Suprapubic skin (tissue), 4 donors: Measurements from ENCODE around the gene PLA2G4F. TPM values are rescaled to one million over a fixed set of nuclear protein-coding genes. Genes with fewer than 3 reads are reported as not detected.
A peak's percentile ranks its signal among the peaks of the same experiment; 100 is the strongest.
"Not testable (repeated sequence)": the region's sequence is repeated elsewhere in the genome, so short reads cannot be mapped to it uniquely, and the experiment has no call there.

Experiments
- DNase-seq, 2 donors: peaks; one replicate each; pipeline ENCODE4 v3.0.0-alpha.2; 2019; ENCODE audit warnings: low spot score in 2 of 2
- H3K27ac ChIP-seq: fragments of 200-600 bp; sonication (generic); one replicate; pipeline ENCODE4 v1.5.1; 2019
- H3K27me3 ChIP-seq: fragments of 200-600 bp; sonication (generic); one replicate; pipeline ENCODE4 v1.5.1; 2019
- H3K36me3 ChIP-seq: fragments of 200-600 bp; sonication (generic); one replicate; pipeline ENCODE4 v1.5.1; 2019
- H3K4me1 ChIP-seq: fragments of 200-600 bp; sonication (generic); one replicate; pipeline ENCODE4 v1.5.1; 2019
- H3K4me3 ChIP-seq: fragments of 200-600 bp; sonication (generic); one replicate; pipeline ENCODE4 v1.5.1; 2019; ENCODE audit warnings: mild to moderate bottlenecking
- H3K9me3 ChIP-seq: fragments of 200-600 bp; sonication (generic); one replicate; pipeline ENCODE4 v1.5.1; 2019
- CTCF ChIP-seq, 2 donors: fragments of 200-600 bp in 1 of 2; fragments of 450-650 bp in 1 of 2; sonication (generic) in 1 of 2; IDR thresholded peaks; one replicate each; pipeline ENCODE4 v1.5.1; 2016 to 2019; ENCODE audit warnings: antibody characterized with exemption in 2 of 2, mild to moderate bottlenecking in 1 of 2, moderate library complexity in 1 of 2
- EP300 ChIP-seq: sonication (generic); formaldehyde crosslinking; IDR thresholded peaks from one replicate; pipeline ENCODE4 v1.6.1; 2017; ENCODE audit warnings: antibody characterized with exemption
- POLR2A ChIP-seq, 2 donors: fragments of 450-650 bp; IDR thresholded peaks; one replicate each; pipeline ENCODE4 v1.6.1; 2017; ENCODE audit warnings: antibody characterized with exemption in 2 of 2, mild to moderate bottlenecking in 2 of 2, moderate library complexity in 2 of 2
- POLR2AphosphoS5 ChIP-seq, 3 donors: sonication (generic); formaldehyde crosslinking; IDR thresholded peaks; one replicate each; pipeline ENCODE4 v1.6.1; 2017; ENCODE audit warnings: antibody characterized with exemption in 3 of 3
- WGBS: methylation state at CpG from one replicate; pipeline ENCODE4 v1.1.5; 2018; 5-methylcytosine and 5-hydroxymethylcytosine counted together
- total RNA-seq, 4 donors: library from RNA; depleted of rRNA; stranded (reverse); fragments of >200 nt; gene quantifications; one replicate each; pipeline ENCODE4 v1.1.0, GENCODE V29; 2016

Gene PLA2G4F
- total RNA-seq, 4 donors from 2014 or later: 209 to 311 (median 246) TPM

- H3K27me3 ChIP-seq: no peaks in the 10 kb centered on the region
- H3K9me3 ChIP-seq: no peaks in the 10 kb centered on the region
- WGBS: 50% methylated on average over 20 of the region's 21 CpGs
- H3K36me3 ChIP-seq: no peaks in the 10 kb centered on the region
- H3K27ac ChIP-seq: peak overlapping the region; percentile 38
- H3K4me1 ChIP-seq: peaks cover 30% of the 10 kb centered on the region
- H3K4me3 ChIP-seq: no peak overlapping the region
- TF ChIP-seq POLR2AphosphoS5 (IDR thresholded peaks at IDR 0.05): no peak
- no peak for TF ChIP-seq EP300
- TF ChIP-seq CTCF (IDR thresholded peaks at IDR 0.05): no peak
- no peak for TF ChIP-seq POLR2A (IDR thresholded peaks at IDR 0.05)
- DNase-seq: no peak
These were observed 63.8 kb downstream of the PLA2G4F start for GRCh38 chr15:42092398-42093318.

- Histone ChIP-seq H3K27ac (peak overlapping the region; percentile 38), H3K4me1 (peaks cover 30% of the 10 kb centered on the region)
- WGBS: 57% methylated on average over 14 of the region's 14 CpGs
- DNase-seq, H3K27me3 ChIP-seq, H3K9me3 ChIP-seq, H3K36me3 ChIP-seq, H3K4me3 ChIP-seq: not testable (repeated sequence)
These were observed 64.6 kb downstream of the PLA2G4F start for GRCh38 chr15:42091753-42092397.

GRCh38 chr15:42090781-42091180 lies 65.7 kb downstream of the PLA2G4F start:
- no peak for DNase-seq
- no peak overlapping the region for H3K27ac ChIP-seq
- no peak overlapping the region for H3K4me3 ChIP-seq
- H3K4me1 ChIP-seq: peaks cover 30% of the 10 kb centered on the region
- no peaks in the 10 kb centered on the region for H3K27me3 ChIP-seq
- H3K36me3 ChIP-seq: no peaks in the 10 kb centered on the region
- TF ChIP-seq POLR2A (IDR thresholded peaks at IDR 0.05): no peak
- H3K9me3 ChIP-seq: no peaks in the 10 kb centered on the region
- 75% methylated on average over 9 of the region's 9 CpGs for WGBS

GRCh38 chr15:42090370-42090769 lies 66.1 kb downstream of the PLA2G4F start:
- no peak overlapping the region for H3K27ac ChIP-seq
- no peaks in the 10 kb centered on the region for H3K36me3 ChIP-seq
- H3K27me3 ChIP-seq: no peaks in the 10 kb centered on the region
- no peaks in the 10 kb centered on the region for H3K9me3 ChIP-seq
- DNase-seq: no peak
- TF ChIP-seq CTCF (IDR thresholded peaks at IDR 0.05): no peak
- TF ChIP-seq EP300: no peak
- TF ChIP-seq POLR2A (IDR thresholded peaks at IDR 0.05): no peak
- H3K4me3 ChIP-seq: no peak overlapping the region
- H3K4me1 ChIP-seq: peaks cover 30% of the 10 kb centered on the region
- WGBS: 59% methylated on average over 7 of the region's 7 CpGs

GRCh38 chr15:42089942-42090341 lies 66.5 kb downstream of the PLA2G4F start:
- H3K4me1 ChIP-seq: peaks cover 30% of the 10 kb centered on the region
- no peaks in the 10 kb centered on the region for H3K9me3 ChIP-seq
- no peak overlapping the region for H3K27ac ChIP-seq
- H3K4me3 ChIP-seq: no peak overlapping the region
- DNase-seq: no peak
- no peaks in the 10 kb centered on the region for H3K36me3 ChIP-seq
- peaks cover under 1% of the 10 kb centered on the region for H3K27me3 ChIP-seq
- WGBS: 92% methylated on average over 4 of the region's 4 CpGs
- no peak for TF ChIP-seq POLR2AphosphoS5 (IDR thresholded peaks at IDR 0.05)
- no peak for TF ChIP-seq CTCF (IDR thresholded peaks at IDR 0.05)
- no peak for TF ChIP-seq POLR2A (IDR thresholded peaks at IDR 0.05)
- TF ChIP-seq EP300: no peak

Other genes starting within 250 kb of the PLA2G4F start
- gene EHD4, start 184.1 kb downstream of the PLA2G4F start, total RNA-seq: 10 to 100 TPM; 16.0 to 31.4 (median 20.9) TPM
- 100 to 1,000 TPM in 1 of 4 donors, 10 to 100 TPM in 3; 47.9 to 129 (median 60.9) TPM for gene PLA2G4E, start 135.6 kb downstream of the PLA2G4F start, total RNA-seq
- 10 to 100 TPM; 15.0 to 29.6 (median 24.4) TPM for gene PLA2G4D, start 62.1 kb downstream of the PLA2G4F start, total RNA-seq
- gene VPS39, start 51.7 kb upstream of the PLA2G4F start, total RNA-seq: 100 to 1,000 TPM in 1 of 4 donors, 10 to 100 TPM in 3; 44.9 to 158 (median 74.4) TPM
- 10 to 100 TPM; 23.0 to 47.7 (median 30.4) TPM for gene GANC, start 116.6 kb upstream of the PLA2G4F start, total RNA-seq
- gene TMEM87A, start 116.8 kb upstream of the PLA2G4F start, total RNA-seq: 100 to 1,000 TPM in 1 of 4 donors, 10 to 100 TPM in 3; 70.6 to 104 (median 83.5) TPM
- gene CAPN3, start 202.9 kb upstream of the PLA2G4F start, total RNA-seq: 100 to 1,000 TPM in 1 of 4 donors, 10 to 100 TPM in 3; 28.9 to 117 (median 50.1) TPM